Stimulated activated CD8-positive, alpha-beta memory T cell treated with anti-CD3 and anti-CD28 coated beads, Interleukin-4, amount 100 ng/mL, for 1 hour (primary cell): ENCODE data around the gene SPANXA2.
"Not testable (repeated sequence)": the region's sequence is repeated elsewhere in the genome, so short reads cannot be mapped to it uniquely, and the experiment has no call there.

Source experiments
- DNase-seq, 2 donors: peaks; one replicate each; pipeline ENCODE4 v3.0.0-alpha.2; 2020; ENCODE audit warnings: low read depth in 2 of 2, low spot score in 1 of 2

Gene SPANXA2

GRCh38 chrX:141589408-141589807, at the start of gene SPANXA2:
TSS of gene SPANXA2 (plus strand) at chrX:141589708. CDS start at chrX:141589768, 60 bp downstream.
- not testable (repeated sequence) for DNase-seq

- not testable (repeated sequence) for DNase-seq
Measured at GRCh38 chrX:141542551-141542950, 47.0 kb upstream of the SPANXA2 start.

GRCh38 chrX:141584638-141585037, 4.9 kb upstream of the SPANXA2 start, which contains the start of gene SPANXA1:
TSS of gene SPANXA1 (minus strand) at chrX:141584738. CDS start at chrX:141584678, 60 bp downstream.
- DNase-seq: not testable (repeated sequence)

- DNase-seq: no peak
Measured at GRCh38 chrX:141609111-141609510, 19.6 kb downstream of the SPANXA2 start.

GRCh38 chrX:141619336-141619735, 29.8 kb downstream of the SPANXA2 start:
- no peak for DNase-seq

GRCh38 chrX:141632124-141632523, 42.6 kb downstream of the SPANXA2 start:
- DNase-seq: no peak

GRCh38 chrX:141638550-141638949, 49.0 kb downstream of the SPANXA2 start:
- no peak for DNase-seq
